ENCODE data around the gene UTP14C. TPM values are rescaled to one million over a fixed set of nuclear protein-coding genes. Genes with fewer than 3 reads are reported as not detected.

UTP14C gene
- total and polyA plus RNA-seq, 2 donors (not counting 1 experiment from before 2014, with no cell fraction given) = 1.9 to 14.9 TPM

DNA sequence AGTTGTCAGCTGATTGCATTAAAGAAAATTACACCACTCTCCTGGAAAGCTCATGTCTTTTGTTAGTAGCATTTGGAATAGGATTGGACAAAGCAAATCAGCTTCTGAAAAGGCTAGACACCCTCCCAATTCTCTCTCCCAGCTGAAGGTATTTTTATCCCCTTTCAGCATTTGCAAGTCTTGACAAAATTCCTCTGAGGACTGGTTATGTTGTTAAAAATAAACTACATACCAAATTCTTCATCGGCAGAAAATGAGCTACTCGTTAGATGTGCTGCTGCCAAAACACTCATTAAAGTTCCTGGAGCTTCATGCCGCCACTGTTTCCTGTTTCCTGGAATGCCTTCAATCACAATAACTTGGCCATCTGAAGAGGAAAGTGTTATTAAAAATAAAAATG is 37.1 kb downstream of the UTP14C start:
- Histone ChIP-seq H3K9me3 (ENCODE audit: control extremely low read depth in 1 of 3, control insufficient read depth in 2 of 3, insufficient read depth in 1 of 3, low read length in 2 of 3) (peaks cover 0 to 20% (median 6%) of the 10 kb centered on the region in 3 donors), H3K27me3 (replicated peaks in 1 of 4; ENCODE audit: control extremely low read depth in 1 of 4, control insufficient read depth in 3 of 4, insufficient read depth in 4 of 4, low read length in 3 of 4) (no peaks in the 10 kb centered on the region), H4K20me1 (ENCODE audit: control insufficient read depth, insufficient read depth, low read length, poor library complexity, severe bottlenecking) (no peaks in the 10 kb centered on the region), H3K9ac (ENCODE audit: low read length) (no peak overlapping the region), H3K4me1 (ENCODE audit: control insufficient read depth in 2 of 2, insufficient read depth in 2 of 2, low read length in 2 of 2) (no peaks in the 10 kb centered on the region), H3K36me3 (replicated peaks in 1 of 2; ENCODE audit: control extremely low read depth in 1 of 2, control insufficient read depth in 1 of 2, extremely low read depth in 1 of 2, insufficient read depth in 2 of 2, low read length in 1 of 2) (no peaks in the 10 kb centered on the region), H3K4me3 (ENCODE audit: control extremely low read depth in 1 of 5, extremely low read depth in 1 of 5, insufficient read depth in 1 of 5, low read depth in 2 of 5, low read length in 4 of 5) (no peak overlapping the region), H3K27ac (ENCODE audit: low read length in 2 of 2) (no peak overlapping the region), H3K4me2 (replicated peaks; ENCODE audit: low read depth, low read length, poor library complexity, severe bottlenecking) (no peak overlapping the region), H3K79me2 (ENCODE audit: control insufficient read depth, insufficient read depth, low read length) (no peaks in the 10 kb centered on the region), H2AFZ (ENCODE audit: insufficient read depth, low read depth, low read length, poor library complexity, severe bottlenecking) (no peak overlapping the region)
- ATAC-seq (ENCODE audit: low read depth) = no peak
- ChIA-PET CTCF (no interaction called here), POLR2A (no interaction called here)
- no CpG with 5 or more reads among the region's 3 CpGs for WGBS (ENCODE audit: insufficient coverage)
- intact Hi-C loops (cut with micrococcal nuclease) = no loop called here
- Mint-ChIP-seq H3K9me3 (ENCODE audit: insufficient read depth) (peaks cover 5% of the 10 kb centered on the region), H3K27ac (no peak overlapping the region), H3K27me3 (no peaks in the 10 kb centered on the region), H3K4me1 (no peaks in the 10 kb centered on the region), H3K4me3 (no peak overlapping the region)
- no peak for DNase-seq
- TF ChIP-seq, protein P1, sequence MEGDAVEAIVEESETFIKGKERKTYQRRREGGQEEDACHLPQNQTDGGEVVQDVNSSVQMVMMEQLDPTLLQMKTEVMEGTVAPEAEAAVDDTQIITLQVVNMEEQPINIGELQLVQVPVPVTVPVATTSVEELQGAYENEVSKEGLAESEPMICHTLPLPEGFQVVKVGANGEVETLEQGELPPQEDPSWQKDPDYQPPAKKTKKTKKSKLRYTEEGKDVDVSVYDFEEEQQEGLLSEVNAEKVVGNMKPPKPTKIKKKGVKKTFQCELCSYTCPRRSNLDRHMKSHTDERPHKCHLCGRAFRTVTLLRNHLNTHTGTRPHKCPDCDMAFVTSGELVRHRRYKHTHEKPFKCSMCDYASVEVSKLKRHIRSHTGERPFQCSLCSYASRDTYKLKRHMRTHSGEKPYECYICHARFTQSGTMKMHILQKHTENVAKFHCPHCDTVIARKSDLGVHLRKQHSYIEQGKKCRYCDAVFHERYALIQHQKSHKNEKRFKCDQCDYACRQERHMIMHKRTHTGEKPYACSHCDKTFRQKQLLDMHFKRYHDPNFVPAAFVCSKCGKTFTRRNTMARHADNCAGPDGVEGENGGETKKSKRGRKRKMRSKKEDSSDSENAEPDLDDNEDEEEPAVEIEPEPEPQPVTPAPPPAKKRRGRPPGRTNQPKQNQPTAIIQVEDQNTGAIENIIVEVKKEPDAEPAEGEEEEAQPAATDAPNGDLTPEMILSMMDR (IDR thresholded peaks at IDR 0.05) = no peak
- TF ChIP-seq EZH2 (IDR thresholded peaks at IDR 0.05; ENCODE audit: borderline replicate concordance, insufficient read depth, low read depth, low read length, poor library complexity, severe bottlenecking) = no peak

DNA sequence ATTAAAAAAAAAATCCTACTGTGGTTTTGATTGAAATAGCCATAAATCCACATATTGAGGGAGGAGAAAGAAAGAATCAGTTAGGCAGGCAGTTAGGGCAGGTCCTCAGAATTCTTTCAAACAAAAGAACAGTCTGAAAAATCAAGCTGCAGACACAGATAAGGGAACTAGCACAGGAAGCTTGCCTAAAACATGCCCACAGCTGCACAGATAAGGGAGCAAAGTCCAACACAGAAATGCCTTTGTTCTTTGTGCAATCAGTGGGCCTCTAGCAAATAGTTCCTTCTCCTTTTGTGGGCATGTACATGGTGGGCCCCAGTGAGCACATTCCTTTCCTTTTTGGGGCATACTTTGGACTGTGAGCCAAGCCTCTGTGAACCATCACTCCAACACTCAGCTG is 42.7 kb downstream of the UTP14C start:
- Mint-ChIP-seq H3K9me3 (ENCODE audit: insufficient read depth) (peaks cover 17% of the 10 kb centered on the region), H3K4me1 (no peaks in the 10 kb centered on the region), H3K27me3 (peaks cover 23% of the 10 kb centered on the region), H3K4me3 (no peak overlapping the region), H3K27ac (no peak overlapping the region)
- ATAC-seq (ENCODE audit: low read depth) (no peak), DNase-seq (peak; percentile 5)
- Histone ChIP-seq H4K20me1 (ENCODE audit: control insufficient read depth, insufficient read depth, low read length, poor library complexity, severe bottlenecking) (no peaks in the 10 kb centered on the region), H3K36me3 (replicated peaks in 1 of 2; ENCODE audit: control extremely low read depth in 1 of 2, control insufficient read depth in 1 of 2, extremely low read depth in 1 of 2, insufficient read depth in 2 of 2, low read length in 1 of 2) (no peaks in the 10 kb centered on the region), H3K4me2 (replicated peaks; ENCODE audit: low read depth, low read length, poor library complexity, severe bottlenecking) (no peak overlapping the region), H2AFZ (ENCODE audit: insufficient read depth, low read depth, low read length, poor library complexity, severe bottlenecking) (no peak overlapping the region), H3K9ac (ENCODE audit: low read length) (no peak overlapping the region), H3K27ac (ENCODE audit: low read length in 2 of 2) (no peak overlapping the region), H3K4me1 (ENCODE audit: control insufficient read depth in 2 of 2, insufficient read depth in 2 of 2, low read length in 2 of 2) (no peaks in the 10 kb centered on the region), H3K79me2 (ENCODE audit: control insufficient read depth, insufficient read depth, low read length) (no peaks in the 10 kb centered on the region), H3K4me3 (ENCODE audit: control extremely low read depth in 1 of 5, extremely low read depth in 1 of 5, insufficient read depth in 1 of 5, low read depth in 2 of 5, low read length in 4 of 5) (no peak overlapping the region), H3K9me3 (ENCODE audit: control extremely low read depth in 1 of 3, control insufficient read depth in 2 of 3, insufficient read depth in 1 of 3, low read length in 2 of 3) (peaks cover 1 to 32% (median 25%) of the 10 kb centered on the region in 3 donors), H3K27me3 (replicated peaks in 1 of 4; ENCODE audit: control extremely low read depth in 1 of 4, control insufficient read depth in 3 of 4, insufficient read depth in 4 of 4, low read length in 3 of 4) (no peaks in the 10 kb centered on the region)
- intact Hi-C loops (cut with micrococcal nuclease) = no loop called here
- TF ChIP-seq, protein P1 (IDR thresholded peaks at IDR 0.05) = no peak
- CTCF ChIA-PET = no interaction called here
- POLR2A ChIA-PET = no interaction called here
